OCI-LY3 (cell line): ENCODE data around the gene PTPRN2.

Experiments used
- EZH2phosphoT487 ChIP-seq: fragments of 200-600 bp; shearing (Covaris generic); IDR thresholded peaks from 2 replicates; pipeline ENCODE4 v1.6.1; 2018; ENCODE audit warnings: antibody characterized with exemption, mixed run types, low read depth
- TF ChIP-seq, protein P1 (sequence below): fragments of 200-600, 300-600 bp; sonication (generic); IDR thresholded peaks from 2 replicates; pipeline ENCODE4 v1.5.1; 2014; ENCODE audit warnings: antibody characterized with exemption, low read length, low read depth

DNA sequence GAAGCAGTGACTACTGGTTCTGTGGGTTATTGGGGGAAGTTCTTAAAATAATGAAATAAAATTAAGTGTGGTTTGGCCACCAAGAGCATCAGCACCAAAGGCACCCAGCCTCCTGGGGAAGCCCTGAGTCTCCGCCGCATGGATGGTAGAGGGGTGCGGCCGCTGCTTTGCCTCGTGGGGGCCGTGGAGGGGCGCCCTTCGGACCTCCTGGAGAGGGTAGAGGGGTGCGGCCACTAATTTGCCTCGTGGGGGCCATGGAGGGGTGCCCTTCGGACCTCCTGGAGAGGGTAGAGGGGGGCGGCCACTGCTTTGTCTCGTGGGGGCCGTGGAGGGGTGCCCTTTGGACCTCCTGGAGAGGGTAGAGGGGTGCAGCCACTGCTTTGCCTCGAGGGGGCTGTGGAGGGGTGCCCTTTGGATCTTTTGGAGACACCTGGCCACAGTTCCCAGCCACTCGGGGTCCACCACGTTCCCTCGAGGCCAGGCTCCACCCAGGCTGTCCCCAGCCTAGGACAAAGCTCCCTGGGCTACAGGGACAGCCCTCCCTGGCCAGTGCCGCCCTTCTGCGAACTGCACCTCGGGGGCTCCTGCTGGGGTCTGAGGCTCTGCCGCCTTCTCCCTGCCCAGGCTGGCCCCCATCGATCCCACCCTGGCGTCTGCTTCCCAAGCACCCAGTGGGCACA, 535.1 kb downstream of the PTPRN2 start:
- TF ChIP-seq EZH2phosphoT487: no peak
- TF ChIP-seq, protein P1, sequence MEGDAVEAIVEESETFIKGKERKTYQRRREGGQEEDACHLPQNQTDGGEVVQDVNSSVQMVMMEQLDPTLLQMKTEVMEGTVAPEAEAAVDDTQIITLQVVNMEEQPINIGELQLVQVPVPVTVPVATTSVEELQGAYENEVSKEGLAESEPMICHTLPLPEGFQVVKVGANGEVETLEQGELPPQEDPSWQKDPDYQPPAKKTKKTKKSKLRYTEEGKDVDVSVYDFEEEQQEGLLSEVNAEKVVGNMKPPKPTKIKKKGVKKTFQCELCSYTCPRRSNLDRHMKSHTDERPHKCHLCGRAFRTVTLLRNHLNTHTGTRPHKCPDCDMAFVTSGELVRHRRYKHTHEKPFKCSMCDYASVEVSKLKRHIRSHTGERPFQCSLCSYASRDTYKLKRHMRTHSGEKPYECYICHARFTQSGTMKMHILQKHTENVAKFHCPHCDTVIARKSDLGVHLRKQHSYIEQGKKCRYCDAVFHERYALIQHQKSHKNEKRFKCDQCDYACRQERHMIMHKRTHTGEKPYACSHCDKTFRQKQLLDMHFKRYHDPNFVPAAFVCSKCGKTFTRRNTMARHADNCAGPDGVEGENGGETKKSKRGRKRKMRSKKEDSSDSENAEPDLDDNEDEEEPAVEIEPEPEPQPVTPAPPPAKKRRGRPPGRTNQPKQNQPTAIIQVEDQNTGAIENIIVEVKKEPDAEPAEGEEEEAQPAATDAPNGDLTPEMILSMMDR: no peak
